Right cardiac atrium (tissue), 5 donors: Measurements from ENCODE around the gene ARHGAP24. TPM values are rescaled to one million over a fixed set of nuclear protein-coding genes. Genes with fewer than 3 reads are reported as not detected.
A peak's percentile ranks its signal among the peaks of the same experiment; 100 is the strongest.
"Not testable (repeated sequence)": the region's sequence is repeated elsewhere in the genome, so short reads cannot be mapped to it uniquely, and the experiment has no call there.

Experiments
- ATAC-seq, 2 donors: fragments of 200-7000 bp; cut with Tn5 transposase; one replicate each; pipeline versions ENCODE4 v1.8.0 to v1.9.1; 2020; ENCODE audit warnings: moderate library complexity in 2 of 2, mild to moderate bottlenecking in 1 of 2
- DNase-seq, 3 donors: peaks; one replicate each; pipeline ENCODE4 v3.0.0-alpha.2; 2020
- H3K27ac ChIP-seq: one replicate; pipeline ENCODE4 v1.5.1; 2013; ENCODE audit warnings: mild to moderate bottlenecking, low read length, control low read depth, moderate library complexity
- H3K27me3 ChIP-seq: one replicate; pipeline ENCODE4 v1.6.1; 2013; ENCODE audit not compliant: control insufficient read depth, insufficient read depth
- H3K4me1 ChIP-seq: one replicate; pipeline ENCODE4 v1.6.1; 2013; ENCODE audit warnings: low read length; ENCODE audit not compliant: control insufficient read depth, insufficient read depth
- H3K4me3 ChIP-seq: one replicate; pipeline ENCODE4 v1.5.1; 2013; ENCODE audit warnings: low read length, control low read depth
- H3K9me3 ChIP-seq: one replicate; pipeline ENCODE4 v1.6.1; 2013; ENCODE audit warnings: low read length; ENCODE audit not compliant: control insufficient read depth
- WGBS: extraction: QIAGEN DNeasy Blood & Tissue Kit; methylation state at CpG from one replicate; pipeline ENCODE4 v1.1.7; 2013; 5-methylcytosine and 5-hydroxymethylcytosine counted together
- intact Hi-C, 4 donors: fragments of 100-400 bp; cut with DNase I; formaldehyde crosslinking; loops; one replicate each; pipeline versions ENCODE4 v1.11.0 to v1.14.0; 2022 to 2023
- polyA plus RNA-seq: library from polyadenylated mRNA; stranded (reverse); fragments of 200-250 nt; gene quantifications from one replicate; pipeline ENCODE4 v1.2.3, GENCODE V29; 2013
- total RNA-seq, 4 donors: library from RNA; stranded (reverse); fragmentation: NEBNext Ultra II Directional; extraction: Animal tissue kit (Norgen Biotek cat#: 25700); gene quantifications; one replicate each; pipeline ENCODE4 v1.2.1, GENCODE V29; 2021
- donor health status: healthy with polysubstance abuse.
- donor health status: DM: no; HTN: yes; CAD: no.
- donor health status: DM: no; HTN: no; CAD: no.
- donor health status: DM: no; HTN: yes; CAD: no; lungs with severe emphysema.
- donor health status: DM: yes; HTN: yes; CAD: no.

ARHGAP24 gene
- total and polyA plus RNA-seq, 5 donors = 16.7 to 49.3 (median 36.7) TPM

DNA sequence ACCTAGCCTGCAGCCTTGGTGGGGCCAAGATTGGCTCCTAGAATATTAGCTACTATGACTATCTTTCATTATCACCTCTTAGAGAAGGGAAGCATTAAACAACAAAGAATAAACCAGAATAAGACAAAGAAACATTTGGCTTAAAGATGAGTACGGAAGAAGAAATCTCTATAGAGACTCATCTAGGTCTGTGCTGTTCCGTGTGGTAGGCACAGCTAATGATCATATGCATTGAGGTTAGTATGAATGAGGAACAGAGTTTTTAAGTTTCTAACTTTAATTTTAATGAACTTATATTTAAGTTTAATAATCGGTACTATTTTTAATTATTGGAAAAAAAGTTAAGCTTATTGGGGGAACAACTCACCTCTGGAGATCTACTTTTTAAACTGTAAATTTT, 24.6 kb downstream of the ARHGAP24 start:
- WGBS = 90% methylated on average over 3 of the region's 3 CpGs
- ATAC-seq (no peak), DNase-seq (no peak)
- H3K4me3 ChIP-seq = no peak overlapping the region
- no peaks in the 10 kb centered on the region for H3K9me3 ChIP-seq
- H3K27ac ChIP-seq = no peak overlapping the region
- no peaks in the 10 kb centered on the region for H3K27me3 ChIP-seq
- peaks cover 11% of the 10 kb centered on the region for H3K4me1 ChIP-seq
- intact Hi-C loops = loop anchor here in 1 of 4 donors (10.0 kb wide), 1 partner anchor 235 kb away; no protein-coding TSS in a partner anchor

DNA sequence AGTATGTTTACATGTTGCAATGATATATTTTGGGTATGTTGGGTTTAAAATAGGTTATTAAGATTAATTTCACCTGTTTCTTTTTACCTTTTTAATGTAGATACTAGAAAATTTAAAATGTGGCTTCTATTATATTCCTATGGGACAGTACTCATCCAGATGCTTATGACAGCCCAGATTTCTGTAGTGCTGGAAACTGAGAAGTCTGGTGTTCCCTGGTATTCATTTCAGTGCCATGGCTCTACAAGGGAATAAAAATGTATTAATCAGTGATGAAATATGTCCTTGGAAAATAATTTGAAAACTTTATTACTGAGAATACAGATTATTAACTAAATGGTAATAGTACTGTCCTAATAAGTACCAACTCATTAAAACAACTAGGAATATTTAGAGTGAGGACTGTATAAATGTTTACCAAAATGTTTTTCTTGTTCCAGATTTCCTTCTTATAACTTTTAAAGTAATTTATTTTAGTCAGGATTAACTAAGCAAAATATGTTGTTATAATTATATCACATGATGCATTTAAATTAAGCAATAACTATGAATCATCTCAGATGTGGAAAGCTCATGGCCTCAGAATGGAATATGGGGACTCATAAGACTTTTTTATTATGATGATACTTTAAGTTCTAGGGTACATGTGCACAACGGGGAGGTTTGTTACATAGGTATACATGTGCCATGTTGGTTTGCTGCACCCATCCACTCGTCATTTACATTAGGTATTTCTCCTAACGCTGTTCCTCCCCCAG, 25.3 kb downstream of the ARHGAP24 start:
- Histone ChIP-seq H3K4me3 (no peak overlapping the region), H3K4me1 (peaks cover 11% of the 10 kb centered on the region), H3K27ac (no peak overlapping the region), H3K27me3 (no peaks in the 10 kb centered on the region), H3K9me3 (no peaks in the 10 kb centered on the region)
- 96% methylated on average over 3 of the region's 3 CpGs for WGBS
- intact Hi-C loops = no loop called here
- no peak for DNase-seq
- no peak for ATAC-seq

DNA sequence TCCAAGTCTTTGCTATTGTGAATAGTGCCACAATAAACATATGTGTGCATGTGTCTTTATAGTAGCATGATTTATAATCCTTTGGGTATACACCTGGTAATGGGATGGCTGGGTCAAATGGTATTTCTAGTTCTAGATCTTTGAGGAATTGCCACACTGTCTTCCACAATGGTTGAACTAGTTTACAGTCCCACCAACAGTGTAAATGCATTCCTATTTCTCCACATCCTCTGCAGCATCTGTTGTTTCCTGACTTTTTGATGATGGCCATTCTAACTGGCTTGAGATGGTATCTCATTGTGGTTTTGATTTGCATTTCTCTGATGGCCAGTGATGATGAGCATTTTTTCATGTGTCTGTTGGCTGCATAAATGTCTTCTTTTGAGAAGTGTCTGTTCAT, 26.2 kb downstream of the ARHGAP24 start:
- intact Hi-C loops, H3K4me1 ChIP-seq, H3K4me3 ChIP-seq, ATAC-seq, DNase-seq, H3K9me3 ChIP-seq, H3K27me3 ChIP-seq, H3K27ac ChIP-seq: not testable (repeated sequence)

DNA sequence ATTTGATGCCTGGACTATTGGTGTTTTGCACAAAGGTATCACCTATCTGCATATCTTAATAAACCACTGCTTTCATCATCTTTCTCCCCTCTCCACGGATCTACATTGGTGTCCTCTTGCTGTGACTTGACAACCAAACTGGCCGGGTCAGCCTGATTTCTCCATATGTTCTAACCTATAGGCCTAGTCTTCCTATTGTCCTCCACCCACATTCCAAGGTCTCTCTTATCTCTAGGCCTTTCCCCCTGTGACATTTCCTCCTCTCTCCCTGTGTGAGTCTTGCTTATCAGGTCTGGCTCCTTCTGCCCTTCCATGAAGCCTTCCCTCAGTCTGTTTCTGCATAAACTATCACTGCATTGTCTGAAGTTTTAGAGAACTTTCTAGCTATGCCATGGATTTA, 33.7 kb downstream of the ARHGAP24 start:
- no peaks in the 10 kb centered on the region for H3K27me3 ChIP-seq
- peaks cover 7% of the 10 kb centered on the region for H3K4me1 ChIP-seq
- WGBS = 64% methylated on average over 2 of the region's 2 CpGs
- DNase-seq (no peak), ATAC-seq (no peak)
- intact Hi-C loops = no loop called here
- no peak overlapping the region for H3K4me3 ChIP-seq
- H3K27ac ChIP-seq = no peak overlapping the region
- no peaks in the 10 kb centered on the region for H3K9me3 ChIP-seq

DNA sequence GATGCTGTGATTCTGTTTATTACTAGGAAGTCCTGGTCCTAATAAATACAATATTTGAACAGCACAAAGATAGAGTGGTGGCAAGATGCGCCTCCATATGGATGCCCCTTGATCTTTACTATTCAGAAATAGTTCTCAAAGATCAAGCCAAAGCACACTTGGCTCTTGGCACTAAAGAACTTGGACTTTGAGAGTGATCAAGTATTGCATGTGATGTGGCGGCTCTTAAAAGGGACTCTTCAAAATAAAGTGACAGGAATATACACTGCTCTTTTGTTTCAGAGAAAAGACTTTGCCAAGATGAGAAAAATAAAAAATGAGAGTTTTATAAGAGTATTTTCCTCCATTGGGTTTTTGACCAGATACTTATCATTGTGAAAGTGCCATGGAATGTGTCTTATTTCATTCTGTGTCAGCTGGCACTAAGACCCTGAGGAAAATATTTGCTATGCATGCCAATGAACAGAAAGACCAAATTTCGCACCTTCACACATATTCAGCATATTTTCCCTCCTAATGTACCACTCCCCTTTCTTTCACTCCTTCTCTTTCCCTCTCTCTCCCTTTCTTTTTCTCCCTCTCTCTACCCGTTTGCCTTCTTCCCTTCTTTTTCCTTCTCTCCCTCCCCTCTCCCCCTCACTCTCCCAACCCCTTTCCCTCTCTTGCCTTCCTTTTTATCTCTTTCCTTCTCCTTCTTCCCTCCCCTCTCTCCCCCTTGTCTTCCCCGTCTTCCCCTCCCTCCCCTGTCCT, 35.1 kb downstream of the ARHGAP24 start:
- Histone ChIP-seq H3K4me1 (peaks cover 9% of the 10 kb centered on the region), H3K27ac (no peak overlapping the region), H3K9me3 (no peaks in the 10 kb centered on the region), H3K27me3 (no peaks in the 10 kb centered on the region), H3K4me3 (no peak overlapping the region)
- 56% methylated on average over 5 of the region's 5 CpGs for WGBS
- intact Hi-C loops = loop anchor here in 1 of 4 donors (10.0 kb wide), 1 partner anchor 85 kb away; no protein-coding TSS in a partner anchor
- no peak for DNase-seq
- ATAC-seq = peak; percentile 36 to 51

DNA sequence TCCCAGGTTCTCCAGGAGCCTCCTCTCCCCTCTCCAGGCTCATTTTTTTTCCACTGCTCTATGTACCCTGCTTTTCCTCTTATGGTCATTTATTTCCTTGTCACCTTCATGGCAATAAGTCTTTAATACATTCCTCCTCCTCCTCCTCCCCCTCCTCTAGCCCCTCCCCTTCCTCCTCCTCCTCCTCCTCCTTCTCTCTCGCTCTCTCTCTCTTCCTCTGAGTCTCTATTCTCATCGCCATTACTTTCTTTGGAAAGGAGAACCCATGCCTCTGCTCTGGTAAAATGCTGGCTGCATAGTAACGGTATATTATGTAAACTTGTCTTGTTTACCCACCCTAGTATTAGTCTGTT, 35.7 kb downstream of the ARHGAP24 start:
- Histone ChIP-seq H3K4me3 (no peak overlapping the region), H3K27me3 (no peaks in the 10 kb centered on the region), H3K27ac (no peak overlapping the region), H3K9me3 (no peaks in the 10 kb centered on the region), H3K4me1 (peaks cover 9% of the 10 kb centered on the region)
- DNase-seq (no peak), ATAC-seq (no peak)
- 88% methylated on average over 3 of the region's 3 CpGs for WGBS
- intact Hi-C loops = loop anchor here in 1 of 4 donors (10.0 kb wide), 1 partner anchor 84 kb away; no protein-coding TSS in a partner anchor

DNA sequence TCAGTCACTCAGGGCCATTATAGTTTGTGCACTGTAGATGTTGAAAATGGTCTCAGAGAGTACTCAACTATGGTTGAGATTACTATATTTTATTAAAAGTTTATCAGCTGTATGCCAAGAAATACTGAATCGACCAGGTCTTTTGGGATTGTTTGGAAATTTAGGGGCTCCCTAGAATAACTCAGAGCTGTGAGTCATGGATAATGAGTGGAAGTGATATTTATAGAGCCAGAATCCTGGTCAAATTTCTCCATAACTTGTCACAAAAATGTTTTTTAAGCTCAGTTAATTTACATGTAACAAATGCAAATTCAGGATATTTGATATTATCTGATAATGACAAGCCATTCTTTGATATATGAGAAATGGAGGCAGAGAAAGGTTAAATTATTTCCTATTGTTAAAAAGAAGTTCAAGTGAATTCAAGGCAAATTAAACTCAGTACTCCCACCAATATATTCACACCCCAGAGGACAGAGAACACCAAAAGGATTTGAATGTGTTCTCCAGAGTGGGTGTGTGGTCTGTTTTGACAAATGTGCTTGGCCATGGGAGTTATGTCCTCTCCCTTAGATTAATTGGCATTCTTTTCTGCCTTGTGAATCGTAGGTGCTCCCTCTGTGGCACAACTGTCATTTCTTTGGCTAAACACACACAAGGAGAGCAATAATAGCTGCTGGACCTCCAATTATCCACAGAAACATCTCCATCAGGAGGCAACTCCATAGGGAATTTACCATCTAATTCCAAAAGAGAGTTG, 37.7 kb downstream of the ARHGAP24 start:
- Histone ChIP-seq H3K27me3 (no peaks in the 10 kb centered on the region), H3K9me3 (no peaks in the 10 kb centered on the region), H3K4me1 (peaks cover 8% of the 10 kb centered on the region), H3K4me3 (no peak overlapping the region), H3K27ac (no peak overlapping the region)
- ATAC-seq (no peak), DNase-seq (no peak)
- 40% methylated on average over 2 of the region's 2 CpGs for WGBS
- intact Hi-C loops = loop anchor here in 1 of 4 donors (10.0 kb wide), 1 partner anchor 82 kb away; no protein-coding TSS in a partner anchor

DNA sequence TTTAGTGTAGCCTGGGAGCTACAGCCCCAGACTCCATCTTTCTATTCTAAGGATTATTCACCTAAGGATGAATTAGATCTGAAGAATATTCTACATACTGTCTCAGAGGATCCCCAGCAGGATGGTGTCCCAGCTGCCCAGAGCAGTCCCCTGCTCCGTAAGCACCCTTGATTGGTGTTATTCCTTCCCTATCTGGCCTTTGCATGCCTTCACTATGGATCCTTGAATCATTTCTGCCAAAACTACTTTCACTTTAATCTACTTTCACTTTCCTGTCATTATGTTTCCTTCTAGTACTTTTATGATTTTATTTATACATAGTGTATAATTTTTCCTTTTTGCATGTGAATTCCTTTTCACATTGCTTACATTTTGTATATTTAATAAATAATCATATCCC, 39.2 kb downstream of the ARHGAP24 start:
- peak overlapping the region; percentile 25 for H3K4me3 ChIP-seq
- WGBS = 32% methylated on average over 1 of the region's 1 CpG

DNA sequence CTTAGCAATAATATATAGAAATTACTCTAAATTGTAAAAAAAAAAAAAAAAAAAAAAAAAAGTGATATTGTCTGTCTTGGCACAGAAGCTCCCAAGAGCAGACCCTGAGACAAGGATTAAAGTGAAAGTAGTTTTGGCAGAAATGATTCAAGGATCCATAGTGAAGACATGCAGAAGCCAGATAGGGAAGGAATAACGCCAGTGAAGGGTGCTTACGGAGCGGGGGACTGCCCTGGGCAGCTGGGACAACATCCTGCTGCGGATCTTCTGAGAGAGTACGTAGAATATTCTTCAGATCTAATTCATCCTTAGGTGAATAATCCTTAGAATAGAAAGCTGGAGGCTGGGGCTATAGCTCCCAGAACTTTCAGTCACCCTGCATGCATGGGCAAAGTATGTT, 39.8 kb downstream of the ARHGAP24 start:
- Histone ChIP-seq H3K27ac (no peak overlapping the region), H3K9me3 (no peaks in the 10 kb centered on the region), H3K27me3 (no peaks in the 10 kb centered on the region), H3K4me1 (peaks cover 6% of the 10 kb centered on the region), H3K4me3 (peak overlapping the region; percentile 3)
- intact Hi-C loops = loop anchor here in 1 of 4 donors (10.0 kb wide), 1 partner anchor 80 kb away; no protein-coding TSS in a partner anchor
- peak in 1 of 2 donors; percentile 38 for ATAC-seq
- DNase-seq = no peak
- WGBS = 39% methylated on average over 5 of the region's 5 CpGs

More for the DNA sequence above, 39.2 kb downstream of the ARHGAP24 start:
- peak in 1 of 2 donors; percentile 49 for ATAC-seq
- Histone ChIP-seq H3K9me3 (no peaks in the 10 kb centered on the region), H3K4me1 (peaks cover 6% of the 10 kb centered on the region), H3K27ac (no peak overlapping the region), H3K27me3 (no peaks in the 10 kb centered on the region)
- DNase-seq = no peak
- intact Hi-C loops = loop anchor here in 1 of 4 donors (10.0 kb wide), 1 partner anchor 81 kb away; no protein-coding TSS in a partner anchor

DNA sequence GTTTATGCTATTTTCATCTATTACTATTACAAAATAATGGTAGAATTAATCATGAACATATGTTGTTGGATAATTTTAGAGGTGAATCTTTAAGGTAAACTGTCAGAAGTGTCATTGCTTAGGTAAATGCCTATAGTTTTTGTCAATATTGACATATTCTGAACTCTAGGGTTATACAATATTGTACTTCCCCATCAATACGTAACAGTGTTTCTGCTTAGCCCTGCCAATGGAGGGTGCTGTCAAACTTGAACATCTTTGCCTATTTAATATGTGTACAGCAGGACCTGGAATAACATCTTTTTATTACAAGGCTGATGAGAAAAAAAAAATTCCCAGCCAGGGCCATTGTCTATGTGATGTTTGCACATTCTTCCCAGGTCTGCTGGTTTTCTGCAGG, 40.8 kb downstream of the ARHGAP24 start:
- no peak for ATAC-seq
- Histone ChIP-seq H3K4me1 (peaks cover 5% of the 10 kb centered on the region), H3K27me3 (no peaks in the 10 kb centered on the region), H3K27ac (no peak overlapping the region), H3K9me3 (no peaks in the 10 kb centered on the region), H3K4me3 (no peak overlapping the region)
- intact Hi-C loops = loop anchor here in 1 of 4 donors (10.0 kb wide), 1 partner anchor 79 kb away; no protein-coding TSS in a partner anchor
- no peak for DNase-seq
- 84% methylated on average over 1 of the region's 1 CpG for WGBS
